GM18951 (cell line): ENCODE data around the gene PPP1CA.
"Not testable (repeated sequence)": the region's sequence is repeated elsewhere in the genome, so short reads cannot be mapped to it uniquely, and the experiment has no call there.

Source experiments
- POLR2A ChIP-seq: IDR thresholded peaks from 4 replicates; pipeline ENCODE4 v1.6.1; 2011; ENCODE audit warnings: mild to moderate bottlenecking; ENCODE audit not compliant: insufficient read length, insufficient read depth; ENCODE audit errors: extremely low read depth
- in situ Hi-C: fragments of 300-500 bp; cut with MboI; formaldehyde crosslinking; loops from one replicate; pipeline ENCODE4 v1.12.0; 2022; ENCODE audit warnings: low sequenced_read_pairs, mixed read lengths, inconsistent platforms; ENCODE audit not compliant: unreplicated experiment

The PPP1CA gene

GRCh38 chr11:67407688-67408163, 6.1 kb upstream of the PPP1CA start:
- TF ChIP-seq POLR2A = no peak
- in situ Hi-C loops = no loop called here

GRCh38 chr11:67406969-67407687, 5.5 kb upstream of the PPP1CA start:
- no peak for TF ChIP-seq POLR2A
- in situ Hi-C loops = no loop called here

DNA sequence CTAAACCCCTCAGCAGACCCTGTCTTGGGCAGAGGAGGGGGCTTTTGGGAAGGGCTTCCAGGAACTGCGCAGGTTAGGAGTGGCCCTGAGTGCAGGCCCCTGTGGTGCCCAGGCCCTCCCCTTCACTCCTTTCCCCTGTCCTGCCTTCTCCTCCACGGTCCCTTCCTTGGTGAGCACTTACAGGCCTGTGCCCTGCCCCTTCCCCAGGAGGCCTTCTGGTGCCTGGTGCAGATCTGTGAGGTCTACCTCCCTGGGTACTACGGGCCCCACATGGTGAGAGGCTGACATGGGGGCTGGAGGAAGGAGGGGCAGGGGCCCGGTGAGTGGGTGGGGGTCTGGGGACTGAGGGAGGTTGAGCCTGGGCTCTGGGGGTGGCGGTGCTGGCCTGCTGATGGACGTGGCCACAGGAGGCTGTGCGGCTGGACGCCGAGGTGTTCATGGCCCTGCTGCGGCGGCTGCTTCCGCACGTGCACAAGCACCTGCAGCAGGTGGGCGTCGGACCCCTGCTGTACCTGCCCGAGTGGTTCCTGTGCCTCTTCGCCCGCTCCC, 4.8 kb upstream of the PPP1CA start:
- no peak for TF ChIP-seq POLR2A
- in situ Hi-C loops = no loop called here

- in situ Hi-C loops = no loop called here
- TF ChIP-seq POLR2A = no peak
These were observed 4.2 kb upstream of the PPP1CA start for GRCh38 chr11:67405688-67406339.

DNA sequence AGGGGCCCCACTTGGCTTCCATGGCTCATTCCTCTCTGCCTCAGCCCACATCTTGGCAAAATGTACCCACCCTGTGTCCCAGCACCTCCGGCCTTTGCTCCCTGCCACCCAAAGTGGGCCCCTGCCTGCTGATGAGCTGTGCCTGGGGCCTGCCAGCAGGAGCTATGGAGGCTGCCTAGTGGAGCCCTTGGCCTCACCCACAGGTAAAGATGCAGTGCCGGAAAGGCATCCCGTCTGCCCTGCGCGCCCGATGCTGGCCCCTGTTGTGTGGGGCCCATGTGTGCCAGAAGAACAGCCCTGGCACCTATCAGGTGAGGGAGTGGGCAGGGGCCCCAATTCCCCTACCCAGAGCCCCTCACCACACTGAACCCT, 3.5 kb upstream of the PPP1CA start:
- TF ChIP-seq POLR2A = no peak
- in situ Hi-C loops = no loop called here

GRCh38 chr11:67404515-67405195, 3.0 kb upstream of the PPP1CA start:
- peak; percentile 13 for TF ChIP-seq POLR2A
- in situ Hi-C loops = no loop called here

DNA sequence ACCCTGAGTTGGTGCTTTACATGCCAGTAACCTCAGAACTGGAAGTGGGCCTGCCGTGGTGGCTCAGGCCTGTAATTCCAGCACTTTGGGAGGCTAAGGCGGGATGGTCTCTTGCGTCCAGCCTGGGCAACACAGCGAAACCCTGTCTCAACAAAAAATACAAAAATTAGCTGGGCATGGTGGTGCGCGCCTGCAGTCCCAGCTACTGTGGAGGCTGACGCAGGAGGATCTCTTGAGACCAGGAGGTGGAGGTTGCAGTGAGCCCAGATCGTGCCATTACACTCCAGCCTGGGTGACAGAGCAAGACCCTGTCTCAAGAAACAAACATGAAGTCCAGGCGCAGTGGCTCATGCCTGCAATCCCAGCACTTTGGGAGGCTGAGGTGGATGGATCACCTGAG, 1.4 kb upstream of the PPP1CA start:
- in situ Hi-C loops = not testable (repeated sequence)

DNA sequence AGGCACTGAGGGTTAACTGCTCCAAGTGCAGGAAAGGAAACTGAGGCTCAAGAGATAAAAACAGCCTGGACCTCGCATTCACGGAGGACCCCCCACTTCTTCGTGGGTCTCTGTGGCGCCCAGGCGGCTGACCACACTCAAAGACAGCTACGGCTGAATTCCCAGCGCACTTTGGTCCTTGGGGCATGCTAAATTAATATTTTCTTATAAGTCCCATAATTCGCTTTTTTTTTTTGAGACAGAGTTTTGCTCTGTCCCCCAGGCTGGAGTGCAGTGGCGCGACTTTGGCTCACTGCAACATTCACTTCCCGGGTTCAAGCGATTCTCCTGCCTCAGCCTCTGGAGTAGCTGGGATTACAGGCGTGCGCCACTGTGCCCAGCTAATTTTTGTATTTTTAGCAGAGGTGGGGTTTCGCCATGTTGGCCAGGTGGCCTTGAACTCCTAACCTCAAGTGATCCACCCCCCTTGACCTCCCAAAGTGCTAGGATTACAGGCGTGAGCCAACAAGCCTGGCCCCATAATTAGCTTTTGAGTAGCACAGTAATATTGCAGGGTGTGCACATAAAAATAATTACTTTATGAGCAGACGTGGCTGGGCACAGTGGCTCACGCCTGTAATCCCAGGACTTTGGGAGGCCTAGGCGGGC, 658 bp upstream of the PPP1CA start:
- in situ Hi-C loops = not testable (repeated sequence)

DNA sequence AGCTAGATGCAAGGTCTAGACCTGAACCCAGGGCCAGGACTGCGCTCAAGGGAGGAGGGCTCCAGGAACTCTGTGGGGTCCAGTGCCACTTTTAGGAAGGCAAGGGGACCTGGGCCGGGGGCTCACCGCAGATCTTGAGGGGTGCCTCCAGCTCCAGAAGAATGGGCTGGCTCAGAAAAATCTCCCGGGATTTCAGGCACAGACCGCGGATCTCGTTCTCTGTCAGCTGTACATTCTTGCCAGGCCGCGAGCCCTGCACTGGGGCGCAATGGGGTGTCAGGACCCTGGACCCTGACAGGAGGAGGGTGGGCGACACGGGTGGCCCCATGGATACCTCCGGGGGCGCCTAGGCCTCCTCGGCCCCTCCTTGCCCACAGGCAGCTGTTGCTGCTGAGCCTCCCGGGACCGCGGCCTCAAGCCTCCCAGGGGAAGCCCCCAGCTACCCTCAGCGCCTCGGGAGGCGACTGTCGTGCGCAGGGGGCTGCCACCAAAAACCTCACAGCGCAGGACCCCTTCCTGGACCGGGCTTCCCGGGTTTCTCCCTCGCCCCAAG, 640 bp downstream of the PPP1CA start:
- in situ Hi-C loops = no loop called here
- TF ChIP-seq POLR2A = no peak

DNA sequence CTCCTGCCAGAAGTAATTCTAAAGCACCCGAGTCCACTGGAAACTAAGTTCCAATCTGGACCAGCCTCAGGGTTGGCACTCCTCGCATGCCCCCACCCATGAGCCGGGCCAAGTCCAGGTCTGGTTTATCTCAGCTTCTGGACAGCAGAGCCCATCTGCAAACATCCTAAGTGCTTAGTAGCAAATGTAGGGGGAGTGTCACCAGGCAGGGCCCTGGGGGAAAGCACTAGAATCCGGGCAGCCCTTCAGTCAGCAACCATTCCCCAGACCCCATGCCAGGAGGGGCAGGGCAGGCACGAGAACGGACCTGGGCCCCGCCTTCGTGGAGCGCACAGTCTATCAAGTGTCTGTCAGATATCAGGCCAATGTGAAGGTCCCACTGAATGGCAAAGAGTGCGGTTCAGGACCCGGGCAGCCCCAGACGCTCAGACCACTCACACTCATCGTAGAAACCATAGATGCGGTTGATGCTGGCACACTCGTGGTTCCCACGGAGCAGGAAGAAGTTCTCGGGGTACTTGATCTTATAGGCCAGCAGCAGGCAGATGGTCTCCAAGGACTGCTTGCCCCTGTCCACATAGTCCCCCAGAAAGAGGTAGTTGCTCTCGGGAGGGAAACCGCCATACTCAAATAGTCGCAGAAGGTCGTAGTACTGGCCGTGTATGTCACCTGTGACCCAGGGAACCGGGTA, 1.3 kb downstream of the PPP1CA start:
- in situ Hi-C loops = no loop called here
- no peak for TF ChIP-seq POLR2A

DNA sequence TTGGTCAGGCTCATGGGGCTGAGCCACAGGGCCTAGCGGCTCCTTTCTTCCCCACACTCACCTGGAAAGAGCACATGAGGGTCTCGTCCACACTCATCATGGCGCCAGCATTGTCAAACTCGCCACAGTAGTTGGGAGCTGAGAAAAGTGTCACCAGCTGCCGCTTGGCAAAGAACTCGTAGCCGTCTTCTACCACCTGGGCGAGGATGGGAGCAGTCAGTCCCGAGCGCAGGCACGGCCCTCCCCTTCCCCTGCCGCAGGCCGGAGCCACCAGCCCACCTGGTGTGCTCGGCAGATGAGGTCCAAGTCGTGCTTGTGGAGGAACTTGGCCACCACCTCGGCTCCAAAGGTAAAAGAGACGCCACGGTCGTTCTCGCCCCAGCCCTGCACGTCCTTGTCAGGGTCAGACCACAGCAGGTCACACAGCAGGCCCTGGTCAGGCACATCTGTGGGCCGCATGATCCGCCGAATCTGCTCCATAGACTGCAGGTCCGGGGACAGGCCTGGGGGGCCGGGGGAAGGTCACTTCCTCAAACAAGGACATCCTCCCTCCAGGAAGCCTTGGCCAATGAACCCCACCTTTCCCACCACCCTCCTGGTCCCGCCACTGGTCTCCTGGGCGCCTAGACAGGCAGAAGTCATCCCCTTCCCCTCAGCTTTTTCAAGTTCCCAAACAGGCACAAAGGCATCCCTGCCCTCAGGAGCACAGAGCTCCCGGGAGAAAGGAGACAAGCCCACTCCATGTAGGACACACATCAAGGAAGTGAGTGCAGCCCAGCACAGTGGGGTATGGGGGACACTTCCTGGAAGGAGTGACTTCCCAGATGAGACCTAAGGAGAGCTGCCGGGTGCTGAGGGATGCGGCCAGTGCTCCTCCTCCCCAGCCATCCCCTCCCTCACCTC, 2.7 kb downstream of the PPP1CA start:
- in situ Hi-C loops = no loop called here
- TF ChIP-seq POLR2A = no peak

GRCh38 chr11:67397986-67398660, 3.5 kb downstream of the PPP1CA start:
- in situ Hi-C loops = no loop called here
- no peak for TF ChIP-seq POLR2A
